Sciatic nerve (tissue), 2 donors: ENCODE data around the gene NMBR. TPM values are rescaled to one million over a fixed set of nuclear protein-coding genes. Genes with fewer than 3 reads are reported as not detected.
"Not testable (repeated sequence)": the region's sequence is repeated elsewhere in the genome, so short reads cannot be mapped to it uniquely, and the experiment has no call there.

Source experiments
- ATAC-seq: fragments of 200-7000 bp; cut with Tn5 transposase; one replicate; pipeline ENCODE4 v1.9.1; 2020; ENCODE audit warnings: mild to moderate bottlenecking, moderate library complexity
- DNase-seq: peaks from one replicate; pipeline ENCODE4 v3.0.0-alpha.2; 2020; ENCODE audit warnings: low spot score
- intact Hi-C: fragments of 100-400 bp; cut with DNase I; formaldehyde crosslinking; loops from one replicate; pipeline ENCODE4 v1.14.2; 2022
- total RNA-seq: library from RNA; stranded (reverse); fragmentation: NEBNext Ultra II Directional; extraction: Animal tissue kit (Norgen Biotek cat#: 25700); gene quantifications from one replicate; pipeline ENCODE4 v1.2.1, GENCODE V29; 2021
- donor health status: DM: no; HTN: no; CAD: no.
- donor health status: DM: no; HTN: no; CAD: no.

Gene NMBR
- 0.45 TPM for total RNA-seq

- peak; percentile 100 for ATAC-seq
- intact Hi-C loops = no loop called here
- DNase-seq = peak; percentile 98
These were observed at the start of gene NMBR, which contains the start of gene VTA1 for GRCh38 chr6:142146828-142147662. Gene NMBR (minus strand): TSS chr6:142147122. CDS start chr6:142088658, 58,464 bp downstream. Gene VTA1 (plus strand): TSS chr6:142147263. CDS start chr6:142147288, 25 bp downstream.

GRCh38 chr6:142195862-142196541 lies 49.1 kb upstream of the NMBR start:
- no peak for ATAC-seq
- no peak for DNase-seq
- intact Hi-C loops = no loop called here

GRCh38 chr6:142193621-142194020 lies 46.7 kb upstream of the NMBR start:
- ATAC-seq (no peak), DNase-seq (no peak)

GRCh38 chr6:142192343-142192742 lies 45.4 kb upstream of the NMBR start:
- DNase-seq = no peak
- no peak for ATAC-seq
- intact Hi-C loops = no loop called here

More at GRCh38 chr6:142193621-142194020, 46.7 kb upstream of the NMBR start:
- intact Hi-C loops = no loop called here

GRCh38 chr6:142189057-142189456 lies 42.1 kb upstream of the NMBR start:
- ATAC-seq = no peak
- no peak for DNase-seq
- intact Hi-C loops = no loop called here

- intact Hi-C loops, ATAC-seq, DNase-seq: not testable (repeated sequence)
These were observed 41.4 kb upstream of the NMBR start for GRCh38 chr6:142188341-142188740.

- DNase-seq = no peak
- intact Hi-C loops = no loop called here
- ATAC-seq = no peak
These were observed 40.3 kb upstream of the NMBR start for GRCh38 chr6:142187209-142187608.

- intact Hi-C loops = no loop called here
- DNase-seq = no peak
- ATAC-seq = no peak
These were observed 38.7 kb upstream of the NMBR start for GRCh38 chr6:142185641-142186040.

- intact Hi-C loops = no loop called here
- DNase-seq = no peak
- ATAC-seq = no peak
These were observed 37.4 kb upstream of the NMBR start for GRCh38 chr6:142184307-142184706.

- ATAC-seq (no peak), DNase-seq (no peak)
- intact Hi-C loops = no loop called here
These were observed 36.4 kb upstream of the NMBR start for GRCh38 chr6:142183351-142183750.

- no peak for DNase-seq
- intact Hi-C loops = no loop called here
- no peak for ATAC-seq
These were observed 35.1 kb upstream of the NMBR start for GRCh38 chr6:142182004-142182403.

GRCh38 chr6:142178129-142178528 lies 31.2 kb upstream of the NMBR start:
- intact Hi-C loops = no loop called here
- DNase-seq (no peak), ATAC-seq (no peak)

GRCh38 chr6:142174703-142175102 lies 27.8 kb upstream of the NMBR start:
- ATAC-seq = no peak
- no peak for DNase-seq
- intact Hi-C loops = no loop called here

- DNase-seq = no peak
- no peak for ATAC-seq
- intact Hi-C loops = no loop called here
These were observed 27.1 kb upstream of the NMBR start for GRCh38 chr6:142173980-142174379.

GRCh38 chr6:142172758-142173157 lies 25.8 kb upstream of the NMBR start:
- DNase-seq (no peak), ATAC-seq (no peak)
- intact Hi-C loops = no loop called here

- no peak for ATAC-seq
- intact Hi-C loops = no loop called here
- no peak for DNase-seq
These were observed 24.4 kb upstream of the NMBR start for GRCh38 chr6:142171351-142171750.

- DNase-seq = no peak
- intact Hi-C loops = loop anchor here (10.0 kb wide), 1 partner anchor 227 kb away; no protein-coding TSS in a partner anchor
- no peak for ATAC-seq
These were observed 20.6 kb upstream of the NMBR start for GRCh38 chr6:142167486-142167885.

GRCh38 chr6:142167071-142167470 lies 20.1 kb upstream of the NMBR start:
- intact Hi-C loops = loop anchor here (10.0 kb wide), 1 partner anchor 228 kb away; no protein-coding TSS in a partner anchor
- DNase-seq (no peak), ATAC-seq (no peak)

GRCh38 chr6:142165227-142165626 lies 18.3 kb upstream of the NMBR start:
- ATAC-seq (no peak), DNase-seq (no peak)
- intact Hi-C loops = loop anchor here (10.0 kb wide), 1 partner anchor 230 kb away; no protein-coding TSS in a partner anchor

- ATAC-seq = no peak
- intact Hi-C loops = loop anchor here (10.0 kb wide), 1 partner anchor 232 kb away; no protein-coding TSS in a partner anchor
- DNase-seq = no peak
These were observed 15.9 kb upstream of the NMBR start for GRCh38 chr6:142162780-142163179.
